Subcutaneous adipose tissue (tissue), 4 donors: ENCODE results near the gene EID2B. TPM values are rescaled to one million over a fixed set of nuclear protein-coding genes. Genes with fewer than 3 reads are reported as not detected.

Experiments used
- total RNA-seq, 4 donors: library from RNA; depleted of rRNA; stranded (reverse); fragments of >200 nt; gene quantifications; one replicate each; pipeline ENCODE4 v1.1.0, GENCODE V29; 2016
- TF ChIP-seq, protein P1 (sequence below): fragments of 450-650 bp; IDR thresholded peaks from one replicate; pipeline ENCODE4 v1.5.1; 2016; ENCODE audit warnings: low read depth, mild to moderate bottlenecking, control low read depth, antibody characterized with exemption, moderate library complexity

EID2B gene, protein sequence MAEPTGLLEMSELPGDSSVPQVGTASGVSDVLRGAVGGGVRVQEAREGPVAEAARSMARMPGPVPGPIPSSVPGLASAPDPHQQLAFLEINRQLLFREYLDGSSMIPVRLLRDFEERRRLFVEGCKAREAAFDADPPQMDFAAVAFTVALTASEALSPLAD
- 1 to 10 TPM in 3 of 4 donors, under 1 TPM in 1; 0.65 to 3.3 (median 2.1) TPM for total RNA-seq

DNA sequence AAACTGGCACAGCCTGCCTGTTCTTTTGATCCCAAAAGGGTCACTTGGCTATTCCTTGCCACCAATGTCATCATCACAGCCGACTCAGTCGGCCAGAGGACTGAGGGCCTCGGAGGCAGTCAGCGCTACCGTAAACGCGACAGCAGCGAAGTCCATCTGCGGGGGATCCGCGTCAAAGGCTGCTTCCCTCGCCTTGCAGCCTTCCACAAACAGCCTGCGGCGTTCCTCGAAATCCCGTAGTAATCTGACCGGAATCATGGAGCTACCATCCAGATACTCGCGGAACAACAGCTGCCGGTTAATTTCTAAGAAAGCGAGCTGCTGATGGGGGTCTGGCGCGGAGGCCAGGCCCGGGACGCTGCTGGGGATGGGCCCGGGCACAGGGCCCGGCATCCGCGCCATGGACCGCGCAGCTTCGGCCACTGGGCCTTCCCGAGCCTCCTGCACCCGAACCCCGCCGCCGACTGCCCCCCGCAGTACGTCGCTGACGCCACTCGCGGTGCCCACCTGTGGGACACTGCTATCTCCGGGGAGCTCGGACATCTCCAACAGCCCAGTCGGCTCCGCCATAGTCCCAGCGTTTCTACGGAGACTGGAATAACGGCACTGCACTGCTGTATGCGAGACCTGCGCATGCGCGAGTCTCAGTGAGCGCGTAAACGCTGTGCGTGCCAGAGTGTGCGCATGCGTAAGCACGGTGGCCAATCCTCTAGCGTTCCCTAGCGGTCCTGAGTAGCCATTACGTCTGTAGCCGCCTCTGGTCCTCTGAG lies at the start of gene EID2B:
Gene EID2B (minus strand): TSS at position 620 of the 770 bp plus-strand sequence. CDS start 50 bp downstream, at position 570.
- TF ChIP-seq, protein P1, sequence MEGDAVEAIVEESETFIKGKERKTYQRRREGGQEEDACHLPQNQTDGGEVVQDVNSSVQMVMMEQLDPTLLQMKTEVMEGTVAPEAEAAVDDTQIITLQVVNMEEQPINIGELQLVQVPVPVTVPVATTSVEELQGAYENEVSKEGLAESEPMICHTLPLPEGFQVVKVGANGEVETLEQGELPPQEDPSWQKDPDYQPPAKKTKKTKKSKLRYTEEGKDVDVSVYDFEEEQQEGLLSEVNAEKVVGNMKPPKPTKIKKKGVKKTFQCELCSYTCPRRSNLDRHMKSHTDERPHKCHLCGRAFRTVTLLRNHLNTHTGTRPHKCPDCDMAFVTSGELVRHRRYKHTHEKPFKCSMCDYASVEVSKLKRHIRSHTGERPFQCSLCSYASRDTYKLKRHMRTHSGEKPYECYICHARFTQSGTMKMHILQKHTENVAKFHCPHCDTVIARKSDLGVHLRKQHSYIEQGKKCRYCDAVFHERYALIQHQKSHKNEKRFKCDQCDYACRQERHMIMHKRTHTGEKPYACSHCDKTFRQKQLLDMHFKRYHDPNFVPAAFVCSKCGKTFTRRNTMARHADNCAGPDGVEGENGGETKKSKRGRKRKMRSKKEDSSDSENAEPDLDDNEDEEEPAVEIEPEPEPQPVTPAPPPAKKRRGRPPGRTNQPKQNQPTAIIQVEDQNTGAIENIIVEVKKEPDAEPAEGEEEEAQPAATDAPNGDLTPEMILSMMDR: no peak

DNA sequence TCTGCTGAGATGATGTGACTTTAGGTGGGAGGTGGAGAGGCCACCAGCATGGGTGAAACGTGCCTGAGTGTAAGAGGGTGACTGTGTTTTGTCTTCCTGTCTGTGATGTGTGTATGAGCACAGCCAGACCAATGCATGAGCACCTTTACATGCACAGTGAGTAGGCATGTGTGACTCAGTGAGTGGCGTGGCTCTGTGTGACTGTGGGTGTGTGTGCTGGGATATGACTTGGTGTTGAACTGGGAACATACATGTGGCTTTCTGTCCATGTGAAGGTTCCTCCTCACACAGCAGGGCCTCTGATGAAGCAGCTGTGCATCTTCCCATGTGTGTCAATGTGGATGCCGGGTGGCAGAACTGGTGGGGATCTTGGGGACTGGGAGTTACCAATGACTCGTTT lies 49.8 kb upstream of the EID2B start:
- TF ChIP-seq, protein P1: no peak

DNA sequence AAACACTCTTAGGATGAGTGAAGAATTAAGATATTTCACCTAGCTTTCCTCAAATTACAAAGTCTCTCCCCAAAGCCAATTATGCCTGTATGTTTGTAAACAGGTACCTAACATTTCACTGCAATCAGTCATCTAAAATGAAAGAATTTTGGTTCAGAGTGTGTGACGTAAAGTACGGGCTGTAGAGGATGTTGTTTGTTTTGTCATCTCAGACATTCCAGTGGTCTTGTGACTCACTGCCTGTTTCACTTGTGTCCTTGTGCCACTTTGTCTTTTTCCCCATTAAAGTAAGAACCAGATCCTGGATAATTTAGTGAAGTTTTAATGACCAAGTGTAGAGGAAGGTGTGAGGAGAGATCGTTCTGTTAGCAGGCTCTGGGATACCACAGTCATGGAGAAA lies 36.0 kb upstream of the EID2B start:
- TF ChIP-seq, protein P1: no peak

DNA sequence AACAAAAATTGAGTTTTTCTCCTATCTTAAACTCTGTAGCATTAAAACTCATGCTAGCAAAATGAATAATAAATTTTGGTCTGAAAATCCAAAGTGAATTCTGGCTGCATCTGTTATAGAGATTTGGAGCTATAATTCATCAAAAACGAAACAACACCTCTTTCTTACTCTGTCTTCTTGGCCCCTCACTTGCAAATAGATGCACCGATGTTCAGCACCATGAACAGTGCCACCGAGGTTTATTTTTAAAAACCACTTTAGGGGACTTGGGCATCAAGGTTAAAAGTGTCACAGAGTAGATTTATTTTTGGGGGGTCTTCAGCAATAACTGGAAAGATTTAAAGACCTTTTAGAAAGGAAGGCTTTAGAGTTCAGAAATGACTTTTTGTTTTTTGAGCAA lies 33.4 kb upstream of the EID2B start:
- TF ChIP-seq, protein P1: no peak

DNA sequence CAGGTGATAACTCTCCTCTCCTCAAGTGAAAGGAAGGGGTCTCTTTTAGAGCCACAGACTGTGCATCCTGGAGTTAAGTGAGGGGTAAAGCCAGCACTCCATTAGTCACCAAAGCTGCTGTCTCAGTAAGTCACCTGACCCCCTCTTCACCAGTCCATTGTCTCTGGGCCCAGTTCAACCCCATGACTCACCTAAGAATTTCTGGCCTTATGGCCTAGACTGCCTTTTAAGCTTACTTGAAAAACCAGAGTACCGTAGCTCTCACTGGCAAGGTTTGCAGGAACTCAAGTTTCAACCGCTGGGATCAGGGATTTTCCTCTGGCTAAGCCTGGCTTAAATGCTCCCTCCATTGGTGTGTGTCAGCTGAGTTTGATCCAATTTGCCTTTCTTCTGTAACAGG lies 30.8 kb upstream of the EID2B start:
- TF ChIP-seq, protein P1: no peak

DNA sequence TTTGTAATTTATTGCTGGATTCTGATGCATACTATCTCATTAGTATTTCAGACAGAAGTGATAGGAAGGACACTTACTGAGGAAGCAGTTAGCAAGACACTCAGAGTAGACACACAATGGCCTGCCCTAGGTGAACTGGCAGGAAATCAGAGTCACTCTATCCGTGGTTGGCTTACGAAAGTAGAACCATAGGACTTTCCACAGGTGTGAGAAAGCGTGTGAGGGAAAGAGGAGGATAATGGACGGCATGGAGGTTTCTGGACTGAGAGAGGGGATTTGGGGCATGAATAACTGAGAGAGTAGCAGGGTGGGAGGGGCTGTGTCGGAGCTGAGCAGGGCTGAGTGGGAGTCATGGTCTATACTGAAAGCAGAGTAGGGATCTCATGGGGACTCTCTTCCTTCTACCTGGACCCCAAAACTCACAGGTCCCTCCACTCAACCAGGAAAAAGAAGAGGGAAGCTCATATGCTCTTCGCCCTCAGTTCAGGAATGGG lies 26.0 kb upstream of the EID2B start:
- TF ChIP-seq, protein P1: no peak

DNA sequence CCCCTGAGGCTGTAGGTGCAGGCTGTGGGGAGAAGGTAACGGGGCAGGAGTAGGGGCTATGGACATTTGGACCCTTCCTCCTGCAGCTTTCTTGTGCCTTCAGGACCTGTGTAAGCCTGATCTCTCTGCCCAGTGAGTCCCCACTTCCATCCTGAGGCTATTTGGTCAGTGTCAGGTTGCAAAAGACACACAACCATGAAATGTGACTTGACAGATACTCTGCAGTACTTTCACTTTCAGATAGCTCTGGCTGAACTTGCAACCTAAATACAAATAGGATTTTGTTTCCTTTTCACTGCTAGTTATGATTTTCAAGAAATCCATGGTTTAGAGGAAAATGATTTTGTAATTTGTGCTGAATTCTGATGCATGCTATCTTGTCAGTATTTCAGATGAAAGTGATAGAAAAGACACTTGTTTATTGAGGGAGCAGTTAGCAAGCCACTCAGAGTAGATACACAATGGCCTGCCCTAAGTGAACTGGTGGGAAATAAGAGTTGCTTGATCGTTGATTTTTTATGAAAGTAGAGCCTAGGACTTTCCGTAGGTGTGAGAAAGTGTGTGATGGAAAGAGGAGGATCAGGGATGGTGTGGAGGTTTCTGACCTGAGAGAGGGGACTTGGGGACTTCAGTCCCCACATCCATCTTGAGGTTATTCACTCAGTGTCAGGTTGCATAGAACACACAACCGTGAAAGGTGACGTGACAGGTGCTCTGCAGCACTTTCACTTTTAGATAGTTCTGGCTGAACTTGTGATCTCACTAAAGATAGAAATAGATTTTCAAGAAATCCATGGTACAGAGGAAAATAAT lies 25.4 kb upstream of the EID2B start:
- TF ChIP-seq, protein P1: no peak
